DND-41 (cell line): ENCODE data around the gene CCNI2.

ENCODE experiments used
- ATAC-seq: fragments of 200-7000 bp; cut with Tn5 transposase; 3 replicates; pipeline ENCODE4 v1.9.1; 2021; ENCODE audit warnings: low read depth; ENCODE audit not compliant: insufficient read depth
- DNase-seq: peaks from one replicate; pipeline ENCODE4 v3.0.0-alpha.2; 2020
- H2AFZ ChIP-seq: 2 replicates; pipeline ENCODE4 v1.6.0; 2012; ENCODE audit warnings: low read depth, low read length
- H3K27ac ChIP-seq: 2 replicates; pipeline ENCODE4 v1.5.1; 2012; ENCODE audit warnings: low read length, inconsistent platforms
- H3K27me3 ChIP-seq: fragments of 200-600 bp; sonication (generic); 2 replicates; pipeline ENCODE4 v1.6.0; 2012; ENCODE audit warnings: low read length, mild to moderate bottlenecking, inconsistent platforms; ENCODE audit not compliant: insufficient read depth, poor library complexity
- H3K36me3 ChIP-seq: 2 replicates; pipeline ENCODE4 v1.5.1; 2012; ENCODE audit warnings: low read length, inconsistent platforms; ENCODE audit not compliant: insufficient read depth
- H3K4me1 ChIP-seq: 2 replicates; pipeline ENCODE4 v1.5.1; 2012; ENCODE audit warnings: mild to moderate bottlenecking, low read length; ENCODE audit not compliant: insufficient read depth
- H3K4me2 ChIP-seq: 2 replicates; pipeline ENCODE4 v1.6.0; 2012; ENCODE audit warnings: mild to moderate bottlenecking, moderate library complexity, low read length, inconsistent platforms; ENCODE audit not compliant: insufficient read depth
- H3K4me3 ChIP-seq, 2 experiments: fragments of 200-600 bp in 1 of 2; shearing (Covaris generic) in 1 of 2; 2 replicates each; pipeline ENCODE4 v1.5.1; 2012 to 2016; ENCODE audit warnings: inconsistent platforms in 2 of 2, low read length in 2 of 2, mild to moderate bottlenecking in 2 of 2, low read depth in 1 of 2, moderate library complexity in 1 of 2
- H3K79me2 ChIP-seq: 2 replicates; pipeline ENCODE4 v1.6.0; 2012; ENCODE audit warnings: low read length, inconsistent platforms; ENCODE audit not compliant: insufficient read depth
- H3K9ac ChIP-seq: 2 replicates; pipeline ENCODE4 v1.6.0; 2012; ENCODE audit warnings: low read depth, mild to moderate bottlenecking, inconsistent platforms, low read length, moderate library complexity
- H3K9me3 ChIP-seq: 2 replicates; pipeline ENCODE4 v1.5.1; 2012; ENCODE audit warnings: low read length, moderate library complexity, mild to moderate bottlenecking, inconsistent platforms; ENCODE audit not compliant: insufficient read depth, severe bottlenecking
- H4K20me1 ChIP-seq: 2 replicates; pipeline ENCODE4 v1.6.0; 2012; ENCODE audit warnings: low read length; ENCODE audit not compliant: insufficient read depth
- EZH2 ChIP-seq: IDR thresholded peaks from 3 replicates; pipeline ENCODE4 v1.6.1; 2012; ENCODE audit warnings: borderline replicate concordance, low read depth, mild to moderate bottlenecking, moderate library complexity, low read length, inconsistent platforms; ENCODE audit not compliant: severe bottlenecking
- TF ChIP-seq, protein P1 (sequence below): IDR thresholded peaks from 2 replicates; pipeline ENCODE4 v1.5.1; 2012; ENCODE audit warnings: borderline replicate concordance, low read length, moderate library complexity, mild to moderate bottlenecking; ENCODE audit not compliant: poor library complexity, severe bottlenecking; ENCODE audit errors: extremely low read depth

CCNI2 gene

DNA sequence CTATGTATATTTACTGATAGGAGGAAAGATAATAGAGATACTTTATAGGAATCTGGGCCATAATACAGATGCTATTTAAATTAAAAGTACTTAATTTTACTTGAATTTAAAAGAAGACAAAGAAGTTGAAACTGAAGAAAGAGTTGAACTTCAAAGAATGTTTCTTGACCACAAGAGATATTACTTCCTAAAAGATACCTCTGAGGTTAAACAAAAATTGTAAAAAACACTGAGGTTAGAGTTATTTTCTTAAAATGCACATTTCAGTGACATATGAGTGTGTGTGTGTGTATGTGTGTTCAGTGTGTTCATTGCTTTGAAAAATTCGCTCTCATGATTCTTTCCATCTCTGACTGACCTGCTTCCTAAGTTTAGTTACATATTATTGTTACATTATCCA is 33.4 kb downstream of the CCNI2 start:
- no peak overlapping the region for H3K4me2 ChIP-seq
- no peak for ATAC-seq

DNA sequence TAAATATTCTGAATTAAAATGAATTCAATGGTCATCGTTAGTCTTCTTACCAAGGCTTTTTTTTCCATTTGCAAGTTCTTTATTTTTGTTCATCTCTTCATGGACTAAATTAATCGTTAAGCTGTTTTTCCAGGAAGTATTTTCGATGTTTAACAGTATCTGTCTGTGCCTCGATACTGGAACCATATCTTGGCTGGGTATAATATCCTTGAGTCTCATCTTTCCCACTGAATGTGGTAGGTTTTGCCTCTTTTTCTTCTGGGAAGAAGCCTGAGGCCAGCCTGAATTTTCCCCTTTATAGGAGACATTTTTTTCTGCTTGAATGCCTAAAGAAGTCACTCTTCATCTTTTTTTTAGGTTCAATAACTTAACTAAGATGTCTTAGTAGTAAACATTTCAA is 33.8 kb downstream of the CCNI2 start:
- H3K4me2 ChIP-seq = no peak overlapping the region
- DNase-seq (no peak), ATAC-seq (no peak)
- no peaks in the 10 kb centered on the region for H3K36me3 ChIP-seq
- no peak overlapping the region for H2AFZ ChIP-seq
- H3K4me3 ChIP-seq = no peak overlapping the region
- no peaks in the 10 kb centered on the region for H4K20me1 ChIP-seq
- H3K9me3 ChIP-seq = no peaks in the 10 kb centered on the region
- H3K79me2 ChIP-seq = peaks cover 8% of the 10 kb centered on the region
- TF ChIP-seq, protein P1, sequence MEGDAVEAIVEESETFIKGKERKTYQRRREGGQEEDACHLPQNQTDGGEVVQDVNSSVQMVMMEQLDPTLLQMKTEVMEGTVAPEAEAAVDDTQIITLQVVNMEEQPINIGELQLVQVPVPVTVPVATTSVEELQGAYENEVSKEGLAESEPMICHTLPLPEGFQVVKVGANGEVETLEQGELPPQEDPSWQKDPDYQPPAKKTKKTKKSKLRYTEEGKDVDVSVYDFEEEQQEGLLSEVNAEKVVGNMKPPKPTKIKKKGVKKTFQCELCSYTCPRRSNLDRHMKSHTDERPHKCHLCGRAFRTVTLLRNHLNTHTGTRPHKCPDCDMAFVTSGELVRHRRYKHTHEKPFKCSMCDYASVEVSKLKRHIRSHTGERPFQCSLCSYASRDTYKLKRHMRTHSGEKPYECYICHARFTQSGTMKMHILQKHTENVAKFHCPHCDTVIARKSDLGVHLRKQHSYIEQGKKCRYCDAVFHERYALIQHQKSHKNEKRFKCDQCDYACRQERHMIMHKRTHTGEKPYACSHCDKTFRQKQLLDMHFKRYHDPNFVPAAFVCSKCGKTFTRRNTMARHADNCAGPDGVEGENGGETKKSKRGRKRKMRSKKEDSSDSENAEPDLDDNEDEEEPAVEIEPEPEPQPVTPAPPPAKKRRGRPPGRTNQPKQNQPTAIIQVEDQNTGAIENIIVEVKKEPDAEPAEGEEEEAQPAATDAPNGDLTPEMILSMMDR = no peak
- no peak for TF ChIP-seq EZH2
- no peak overlapping the region for H3K27ac ChIP-seq
- H3K27me3 ChIP-seq = peaks cover 21% of the 10 kb centered on the region
- no peak overlapping the region for H3K9ac ChIP-seq
- peaks cover 22% of the 10 kb centered on the region for H3K4me1 ChIP-seq

More for the DNA sequence above, 33.4 kb downstream of the CCNI2 start:
- DNase-seq = no peak
- Histone ChIP-seq H3K9ac (no peak overlapping the region), H3K79me2 (peaks cover 11% of the 10 kb centered on the region), H4K20me1 (no peaks in the 10 kb centered on the region), H3K36me3 (no peaks in the 10 kb centered on the region), H3K4me1 (peaks cover 26% of the 10 kb centered on the region), H2AFZ (no peak overlapping the region), H3K9me3 (no peaks in the 10 kb centered on the region), H3K4me3 (no peak overlapping the region), H3K27ac (no peak overlapping the region), H3K27me3 (peaks cover 21% of the 10 kb centered on the region)
- TF ChIP-seq, protein P1 = no peak
- TF ChIP-seq EZH2 = no peak

DNA sequence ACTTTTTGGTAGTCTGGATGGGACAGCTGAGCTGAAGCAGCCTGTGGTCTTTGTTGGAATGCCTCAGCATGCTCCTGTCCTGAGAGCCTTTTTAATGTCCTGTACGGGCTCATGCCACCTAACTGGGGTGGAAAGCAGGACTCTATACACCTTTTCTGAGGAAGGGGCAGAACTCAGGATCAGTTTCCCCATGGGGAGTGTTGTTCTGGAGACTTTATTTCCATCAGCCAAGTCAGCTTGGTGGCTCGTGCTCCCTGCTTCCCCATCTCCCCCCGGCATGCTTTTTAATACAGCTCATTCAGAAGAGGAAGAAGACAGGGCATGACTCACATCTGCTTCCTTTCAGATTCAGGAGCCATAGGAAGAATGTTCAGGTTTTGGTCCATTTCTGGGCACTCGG is 34.9 kb downstream of the CCNI2 start:
- TF ChIP-seq EZH2 = no peak
- TF ChIP-seq, protein P1 = no peak
- DNase-seq (no peak), ATAC-seq (no peak)
- H3K36me3 ChIP-seq = no peaks in the 10 kb centered on the region
- peaks cover 25% of the 10 kb centered on the region for H3K27me3 ChIP-seq
- no peak overlapping the region for H3K4me2 ChIP-seq
- no peaks in the 10 kb centered on the region for H4K20me1 ChIP-seq
- H3K79me2 ChIP-seq = no peaks in the 10 kb centered on the region
- no peak overlapping the region for H2AFZ ChIP-seq
- H3K9me3 ChIP-seq = no peaks in the 10 kb centered on the region
- no peak overlapping the region for H3K9ac ChIP-seq
- peaks cover 14% of the 10 kb centered on the region for H3K4me1 ChIP-seq
- H3K27ac ChIP-seq = no peak overlapping the region
- H3K4me3 ChIP-seq = no peak overlapping the region

DNA sequence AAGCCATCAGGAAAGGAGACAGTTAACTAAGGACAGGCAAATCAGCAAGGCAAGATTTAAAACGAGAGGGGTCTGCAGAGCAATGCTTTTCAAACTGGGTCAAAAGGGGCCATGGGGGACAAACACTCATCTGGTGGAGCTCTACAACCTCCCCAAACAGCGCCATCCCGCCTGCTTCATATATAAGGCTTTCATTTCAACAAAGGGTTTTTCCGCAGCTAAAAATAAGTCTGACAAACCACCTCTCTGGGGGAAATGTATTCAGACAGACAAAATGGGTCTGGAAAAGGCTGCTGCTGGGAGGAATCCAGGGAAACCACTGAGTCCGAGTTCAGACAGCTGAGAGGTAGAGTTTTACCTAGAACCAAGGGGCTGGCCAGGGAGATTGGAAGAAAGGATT is 38.1 kb downstream of the CCNI2 start:
- TF ChIP-seq, protein P1 = no peak
- no peak for TF ChIP-seq EZH2
- no peaks in the 10 kb centered on the region for H4K20me1 ChIP-seq
- H3K4me1 ChIP-seq = peaks cover 4% of the 10 kb centered on the region; the same call in 1 of the 2 replicates
- no peak overlapping the region for H3K9ac ChIP-seq
- no peaks in the 10 kb centered on the region for H3K9me3 ChIP-seq
- peaks cover 26% of the 10 kb centered on the region for H3K27me3 ChIP-seq
- no peak for DNase-seq
- no peaks in the 10 kb centered on the region for H3K79me2 ChIP-seq
- ATAC-seq = no peak
- H3K4me2 ChIP-seq = no peak overlapping the region
- no peaks in the 10 kb centered on the region for H3K36me3 ChIP-seq
- H3K27ac ChIP-seq = no peak overlapping the region
- H3K4me3 ChIP-seq = no peak overlapping the region
- no peak overlapping the region for H2AFZ ChIP-seq
